K562 (cell line): ENCODE data around the gene RUNX3. TPM values are rescaled to one million over a fixed set of nuclear protein-coding genes. Genes with fewer than 3 reads are reported as not detected.
A peak's percentile ranks its signal among the peaks of the same experiment; 100 is the strongest.

Experiments
- EP300 ChIP-seq: IDR thresholded peaks from 2 replicates; pipeline ENCODE4 v1.6.1; 2012; ENCODE audit warnings: low read length, improper control_type of control experiment
- HNRNPH1 ChIP-seq: fragments of 200-400 bp; formaldehyde crosslinking; optimal IDR thresholded peaks from 2 replicates; pipeline ENCODE3; 2017; ENCODE audit warnings: low read depth, mild to moderate bottlenecking, low read length, moderate library complexity
- IRF1 ChIP-seq: sonication (generic); formaldehyde crosslinking; IDR thresholded peaks from 2 replicates; pipeline ENCODE4 v1.8.0; 2022; ENCODE audit warnings: missing genetic modification reagents, mild to moderate bottlenecking, borderline replicate concordance
- L3MBTL2 ChIP-seq: fragments of 450-650 bp; IDR thresholded peaks from 2 replicates; pipeline ENCODE4 v1.6.1; 2016; ENCODE audit warnings: mild to moderate bottlenecking, moderate library complexity
- NR0B1 ChIP-seq: fragments of 450-650 bp; IDR thresholded peaks from one replicate; pipeline ENCODE4 v1.6.1; 2018; ENCODE audit warnings: mild to moderate bottlenecking, moderate library complexity; ENCODE audit not compliant: partially characterized antibody
- PKNOX1 ChIP-seq: fragments of 450-650 bp; IDR thresholded peaks from 2 replicates; pipeline ENCODE4 v1.6.1; 2016
- RBM22 ChIP-seq: fragments of 200-400 bp; formaldehyde crosslinking; IDR thresholded peaks from 2 replicates; pipeline ENCODE4 v1.6.1; 2018; ENCODE audit warnings: low read length, low read depth; ENCODE audit not compliant: poor library complexity, severe bottlenecking
- RREB1 ChIP-seq: fragments of 250-450 bp; sonication (Bioruptor Pico); IDR thresholded peaks from 2 replicates; pipeline ENCODE4 v1.4.0; 2020
- SIN3B ChIP-seq: fragments of 450-650 bp; IDR thresholded peaks from 2 replicates; pipeline ENCODE4 v1.6.1; 2017; ENCODE audit warnings: low read depth, mild to moderate bottlenecking, moderate library complexity
- SMARCE1 ChIP-seq: fragments of 450-650 bp; IDR thresholded peaks from 2 replicates; pipeline ENCODE4 v1.7.1; 2016; ENCODE audit warnings: mild to moderate bottlenecking
- SRF ChIP-seq, 2 experiments: fragments of 250-450, 450-650 bp in 1 of 2; sonication (Bioruptor Pico) in 1 of 2; sonication (generic) in 1 of 2; formaldehyde crosslinking; IDR thresholded peaks; 2 replicates each; pipeline versions ENCODE4 v1.5.0 to v1.5.1; 2020 to 2022; ENCODE audit warnings: mild to moderate bottlenecking in 1 of 2, missing genetic modification reagents in 1 of 2
- STAG1 ChIP-seq: sonication (generic); formaldehyde crosslinking; IDR thresholded peaks from 2 replicates; pipeline ENCODE4 v1.5.0; 2020; ENCODE audit warnings: missing genetic modification reagents, borderline replicate concordance
- TAF9B ChIP-seq: fragments of 450-650 bp; IDR thresholded peaks from 2 replicates; pipeline ENCODE4 v1.6.1; 2018; ENCODE audit warnings: mild to moderate bottlenecking; ENCODE audit not compliant: partially characterized antibody
- TGIF2 ChIP-seq: sonication (generic); formaldehyde crosslinking; IDR thresholded peaks from 2 replicates; pipeline ENCODE4 v1.8.1; 2022; ENCODE audit warnings: mild to moderate bottlenecking, missing genetic modification reagents, moderate library complexity
- YY1 ChIP-seq, 3 experiments: IDR thresholded peaks; 2 replicates each; pipeline ENCODE4 v1.6.1; 2011; ENCODE audit warnings: low read length in 2 of 3, mild to moderate bottlenecking in 2 of 3, moderate library complexity in 2 of 3, borderline replicate concordance in 1 of 3, control low read depth in 1 of 3, low read depth in 1 of 3; ENCODE audit not compliant: insufficient read depth in 3 of 3, insufficient replicate concordance in 2 of 3, control insufficient read depth in 1 of 3, insufficient read length in 1 of 3; ENCODE audit errors: extremely low read depth in 1 of 3
- ZNF253 ChIP-seq: fragments of 250-450 bp; sonication (Bioruptor Pico); conservative IDR thresholded peaks from 2 replicates; pipeline ENCODE4 v1.6.1; 2021; ENCODE audit warnings: mild to moderate bottlenecking
- ZNF699 ChIP-seq: fragments of 250-450 bp; sonication (Bioruptor Pico); IDR thresholded peaks from 2 replicates; pipeline ENCODE4 v1.8.0; 2021; ENCODE audit warnings: mild to moderate bottlenecking, moderate library complexity; ENCODE audit not compliant: insufficient replicate concordance
- ZNF717 ChIP-seq: fragments of 250-450 bp; sonication (Bioruptor Pico); IDR thresholded peaks from 2 replicates; pipeline ENCODE4 v1.5.0; 2021
- ZSCAN32 ChIP-seq: fragments of 450-650 bp; formaldehyde crosslinking; IDR thresholded peaks from 2 replicates; pipeline ENCODE4 v1.4.0; 2020; ENCODE audit warnings: mild to moderate bottlenecking, moderate library complexity
- polyA plus RNA-seq, 8 experiments: library from polyadenylated mRNA; depleted of rRNA in 4 of 8; stranded (reverse) in 5 of 8; unstranded in 3 of 8; fragments of >200 nt; fragmentation: Nextera tagmentation in 2 of 8; fragmentation: Illumina TruSeq in 1 of 8; extraction: Ambion mirVana in 2 of 8; extraction: Trizol in 1 of 8; gene quantifications; 2 replicates each; pipeline versions ENCODE4 v1.2.1 to v1.2.3, GENCODE V29; 2011 to 2014; ENCODE audit warnings: inconsistent platforms in 1 of 8, missing spikeins in 1 of 8
- total RNA-seq, 7 experiments: library from RNA; depleted of rRNA in 6 of 7; stranded (reverse); fragments of >200 nt in 6 of 7; fragmentation: Illumina TruSeq in 2 of 7; extraction: Trizol in 2 of 7; gene quantifications; 2 replicates each; pipeline versions ENCODE4 v1.2.1 to v1.2.3, GENCODE V29; 2011 to 2021; ENCODE audit warnings: low replicate concordance in 1 of 7

The RUNX3 gene
- total and polyA plus RNA-seq, 9 of the 15 experiments (the other 6 are each of a cell fraction or from before 2014, with no cell fraction given) = 0.01 to 0.64 (median 0.09) TPM

- TF ChIP-seq SRF (CRISPR knock-in tag; IDR thresholded peaks at IDR 0.05) (peak in 1 of 2 experiments; percentile 41; a peak in 1 of 4 replicates), PKNOX1 (0 out of 2 replicates have a peak, but pooled peaks have one; percentile 23), IRF1 (CRISPR knock-in tag) (no peak), ZNF253 (CRISPR knock-in tag) (no peak), ZNF717 (CRISPR knock-in tag) (no peak), ZSCAN32 (CRISPR knock-in tag) (no peak), RBM22 (no peak), STAG1 (CRISPR knock-in tag) (no peak), SIN3B (no peak), NR0B1 (no peak), TAF9B (no peak), TGIF2 (CRISPR knock-in tag) (no peak), EP300 (peak; percentile 69), RREB1 (CRISPR knock-in tag) (no peak), ZNF699 (CRISPR knock-in tag) (no peak), YY1 (IDR thresholded peaks at IDR 0.05; ENCODE audit: borderline replicate concordance in 1 of 3, control insufficient read depth in 1 of 3, extremely low read depth in 1 of 3, insufficient read depth in 3 of 3, insufficient read length in 1 of 3, insufficient replicate concordance in 2 of 3, low read depth in 1 of 3, low read length in 2 of 3) (no peak), SMARCE1 (0 out of 2 replicates have a peak, but pooled peaks have one; percentile 38), L3MBTL2 (peak; percentile 38; the same call in 1 of the 2 replicates), HNRNPH1 (no peak)
Observed at GRCh38 chr1:24966724-24967346, 36.8 kb upstream of the RUNX3 start (continued).
